ENCODE data around the gene HDAC9. TPM values are rescaled to one million over a fixed set of nuclear protein-coding genes. Genes with fewer than 3 reads are reported as not detected.

HDAC9 gene
- total and polyA plus RNA-seq, 8 donors: 1.3 to 12.3 (median 3.5) TPM

GRCh38 chr7:18655506-18655905 lies 160.0 kb downstream of the HDAC9 start:
- Histone ChIP-seq H3K4me3 (no peak overlapping the region), H3K27me3 (no peaks in the 10 kb centered on the region), H3K4me1 (no peaks in the 10 kb centered on the region), H3K9me3 (no peaks in the 10 kb centered on the region), H3K36me3 (no peaks in the 10 kb centered on the region), H3K27ac (no peak overlapping the region)
- FAIRE-seq (no peak), ATAC-seq (no peak), DNase-seq (no peak)
- no peak for TF ChIP-seq CTCF (IDR thresholded peaks at IDR 0.05)
- 17 to 23% methylated on average over 3 of the region's 3 CpGs for WGBS, 2 donors
- intact Hi-C loops (cut with DNase I): no loop called here

- H3K27ac ChIP-seq: no peak overlapping the region
- FAIRE-seq: no peak
- TF ChIP-seq CTCF (IDR thresholded peaks at IDR 0.05): no peak
- H3K27me3 ChIP-seq: no peaks in the 10 kb centered on the region
- DNase-seq: no peak
- intact Hi-C loops (cut with DNase I): no loop called here
- H3K4me3 ChIP-seq: no peak overlapping the region
- H3K36me3 ChIP-seq: no peaks in the 10 kb centered on the region
- no peaks in the 10 kb centered on the region for H3K4me1 ChIP-seq
- H3K9me3 ChIP-seq: no peaks in the 10 kb centered on the region
- peak in 2 of 4 donors; percentile 31 to 55 for ATAC-seq
- WGBS, 2 donors: 38 to 51% methylated on average over 1 of the region's 1 CpG
These were observed 160.4 kb downstream of the HDAC9 start for GRCh38 chr7:18655912-18656311.

GRCh38 chr7:18656362-18656761 lies 160.8 kb downstream of the HDAC9 start:
- no peak for TF ChIP-seq CTCF (IDR thresholded peaks at IDR 0.05)
- intact Hi-C loops (cut with DNase I): no loop called here
- FAIRE-seq (no peak), DNase-seq (no peak), ATAC-seq (no peak)
- Histone ChIP-seq H3K9me3 (no peaks in the 10 kb centered on the region), H3K4me3 (no peak overlapping the region), H3K27ac (no peak overlapping the region), H3K4me1 (no peaks in the 10 kb centered on the region), H3K27me3 (no peaks in the 10 kb centered on the region), H3K36me3 (no peaks in the 10 kb centered on the region)

- Histone ChIP-seq H3K36me3 (no peaks in the 10 kb centered on the region), H3K27me3 (no peaks in the 10 kb centered on the region), H3K4me3 (no peak overlapping the region), H3K4me1 (no peaks in the 10 kb centered on the region), H3K9me3 (no peaks in the 10 kb centered on the region), H3K27ac (no peak overlapping the region)
- FAIRE-seq: no peak
- no peak for TF ChIP-seq CTCF (IDR thresholded peaks at IDR 0.05)
- 61 to 63% methylated on average over 5 of the region's 5 CpGs for WGBS, 2 donors
- intact Hi-C loops (cut with DNase I): no loop called here
- DNase-seq: no peak
- ATAC-seq: no peak
These were observed 164.2 kb downstream of the HDAC9 start for GRCh38 chr7:18659746-18660145.

GRCh38 chr7:18663321-18663720 lies 167.8 kb downstream of the HDAC9 start:
- Histone ChIP-seq H3K27me3 (no peaks in the 10 kb centered on the region), H3K27ac (no peak overlapping the region), H3K36me3 (no peaks in the 10 kb centered on the region), H3K4me3 (no peak overlapping the region), H3K4me1 (no peaks in the 10 kb centered on the region), H3K9me3 (no peaks in the 10 kb centered on the region)
- WGBS, 2 donors: 70 to 79% methylated on average over 7 of the region's 7 CpGs
- ATAC-seq: no peak
- intact Hi-C loops (cut with DNase I): no loop called here
- no peak for TF ChIP-seq CTCF (IDR thresholded peaks at IDR 0.05)
- no peak for DNase-seq
- no peak for FAIRE-seq

Data from pancreas (tissue), 10 donors.